Activated B cell treated with CpG ODN at 0.5 μM for 24 hours (primary cell): ENCODE results near the gene FAM217A. TPM values are rescaled to one million over a fixed set of nuclear protein-coding genes. Genes with fewer than 3 reads are reported as not detected.

Experiments
- ATAC-seq: fragments of 200-7000 bp; cut with Tn5 transposase; one replicate; pipeline ENCODE4 v1.10.0; 2021; ENCODE audit warnings: low read depth, mild to moderate bottlenecking, moderate library complexity
- CTCF ChIA-PET: fragments of 350-600 bp; sonication (Branson Sonifier 250); formaldehyde crosslinking; loops from one replicate; lab custom pipeline; 2021; ENCODE audit warnings: antibody characterized with exemption; lab: Charles Lee
- POLR2A ChIA-PET: fragments of 350-600 bp; sonication (Branson Sonifier 250); formaldehyde crosslinking; loops from one replicate; lab custom pipeline; 2021; ENCODE audit warnings: antibody characterized with exemption; lab: Charles Lee
- DNase-seq: peaks from one replicate; pipeline ENCODE4 v3.0.0; 2022
- H3K27ac Mint-ChIP-seq: one replicate; pipeline ENCODE4 v1.8.0; 2020; ENCODE audit warnings: mixed read lengths
- H3K27me3 Mint-ChIP-seq: one replicate; pipeline ENCODE4 v1.8.0; 2021; ENCODE audit warnings: mixed read lengths
- H3K36me3 Mint-ChIP-seq: one replicate; pipeline ENCODE4 v1.8.0; 2021; ENCODE audit warnings: low read depth, mixed read lengths
- H3K4me1 Mint-ChIP-seq: one replicate; pipeline ENCODE4 v1.8.0; 2021; ENCODE audit warnings: mixed read lengths
- H3K4me3 Mint-ChIP-seq: one replicate; pipeline ENCODE4 v1.8.0; 2020; ENCODE audit warnings: mild to moderate bottlenecking, mixed read lengths
- H3K9me3 Mint-ChIP-seq: one replicate; pipeline ENCODE4 v1.8.0; 2020; ENCODE audit warnings: mixed read lengths
- intact Hi-C: fragments of 100-400 bp; cut with micrococcal nuclease; formaldehyde crosslinking; loops from one replicate; pipeline ENCODE4 v1.15.1; 2024
- total RNA-seq: library from RNA; stranded (reverse); gene quantifications from 2 replicates; pipeline ENCODE4 v1.2.3, GENCODE V29; 2022
- TF ChIP-seq, protein P1 (sequence below): fragments of 200-600 bp; IDR thresholded peaks from one replicate; pipeline ENCODE4 v1.8.0; 2022; ENCODE audit warnings: antibody characterized with exemption, mild to moderate bottlenecking

FAM217A gene
- total RNA-seq, 1 donor from 2014 or later: not detected

DNA sequence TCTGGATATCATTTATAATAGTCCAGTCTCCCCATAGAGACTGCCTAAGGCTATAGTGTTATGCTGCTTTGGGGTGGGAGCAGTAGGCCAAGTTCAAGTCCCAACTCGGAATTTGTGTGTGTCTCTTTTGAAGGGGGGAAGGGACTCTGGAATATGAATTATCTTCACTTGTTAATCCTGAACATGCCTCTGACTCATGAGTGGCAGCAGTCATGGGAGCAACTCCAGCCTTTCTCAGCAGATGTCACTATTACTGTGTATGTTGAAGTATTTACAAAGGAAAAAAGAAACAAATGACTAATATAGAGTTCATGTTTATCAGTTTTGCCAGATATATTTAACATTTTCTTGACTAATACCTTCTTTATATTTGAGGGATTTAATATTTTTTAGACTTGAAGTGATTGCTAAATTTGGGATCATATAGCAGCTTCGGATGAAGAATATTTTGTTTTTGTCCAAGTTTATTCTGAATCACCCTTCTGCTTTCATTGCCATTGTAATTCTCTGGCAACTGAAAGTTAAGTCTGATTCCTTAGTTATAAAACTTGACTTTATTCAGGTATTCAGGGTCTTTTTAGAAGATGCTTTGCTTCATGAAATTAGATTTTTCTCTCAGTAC, 23.4 kb downstream of the FAM217A start:
- Mint-ChIP-seq H3K9me3 (no peaks in the 10 kb centered on the region), H3K27me3 (no peaks in the 10 kb centered on the region), H3K4me3 (no peak overlapping the region), H3K36me3 (peaks cover 90% of the 10 kb centered on the region), H3K4me1 (no peaks in the 10 kb centered on the region), H3K27ac (no peak overlapping the region)
- ATAC-seq: no peak
- POLR2A ChIA-PET: no interaction called here
- no peak for DNase-seq
- intact Hi-C loops: loop anchor here (1.0 to 10.0 kb wide), 2 partner anchors 101 to 879 kb away; no protein-coding TSS in a partner anchor
- CTCF ChIA-PET: interaction anchor here (0.9 to 5.6 kb wide), 4 partner anchors 34 to 155 kb away, joined by 3 to 40 read pairs (median 6); no protein-coding TSS in a partner anchor
- TF ChIP-seq, protein P1, sequence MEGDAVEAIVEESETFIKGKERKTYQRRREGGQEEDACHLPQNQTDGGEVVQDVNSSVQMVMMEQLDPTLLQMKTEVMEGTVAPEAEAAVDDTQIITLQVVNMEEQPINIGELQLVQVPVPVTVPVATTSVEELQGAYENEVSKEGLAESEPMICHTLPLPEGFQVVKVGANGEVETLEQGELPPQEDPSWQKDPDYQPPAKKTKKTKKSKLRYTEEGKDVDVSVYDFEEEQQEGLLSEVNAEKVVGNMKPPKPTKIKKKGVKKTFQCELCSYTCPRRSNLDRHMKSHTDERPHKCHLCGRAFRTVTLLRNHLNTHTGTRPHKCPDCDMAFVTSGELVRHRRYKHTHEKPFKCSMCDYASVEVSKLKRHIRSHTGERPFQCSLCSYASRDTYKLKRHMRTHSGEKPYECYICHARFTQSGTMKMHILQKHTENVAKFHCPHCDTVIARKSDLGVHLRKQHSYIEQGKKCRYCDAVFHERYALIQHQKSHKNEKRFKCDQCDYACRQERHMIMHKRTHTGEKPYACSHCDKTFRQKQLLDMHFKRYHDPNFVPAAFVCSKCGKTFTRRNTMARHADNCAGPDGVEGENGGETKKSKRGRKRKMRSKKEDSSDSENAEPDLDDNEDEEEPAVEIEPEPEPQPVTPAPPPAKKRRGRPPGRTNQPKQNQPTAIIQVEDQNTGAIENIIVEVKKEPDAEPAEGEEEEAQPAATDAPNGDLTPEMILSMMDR: no peak

DNA sequence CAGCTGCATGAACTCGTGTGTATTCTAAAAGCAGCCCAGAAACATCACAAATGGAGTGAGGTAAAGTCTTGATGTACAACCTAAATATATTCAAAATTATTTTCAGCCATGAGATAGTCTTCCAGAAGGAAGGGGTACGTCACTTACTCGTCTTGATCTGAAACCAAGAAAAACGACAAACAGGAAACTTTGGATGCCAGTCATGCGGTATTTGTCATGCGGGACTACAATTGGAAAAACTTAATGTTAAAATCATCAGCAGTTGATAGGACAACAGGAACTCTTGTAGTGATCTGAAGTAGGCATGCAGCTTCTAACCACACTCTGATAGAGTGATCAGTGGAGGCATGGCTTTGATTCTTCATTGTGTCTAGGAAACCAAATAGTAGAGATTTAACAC, 29.7 kb downstream of the FAM217A start:
- CTCF ChIA-PET: no interaction called here
- no peak for DNase-seq
- Mint-ChIP-seq H3K4me3 (no peak overlapping the region), H3K36me3 (peaks cover 84% of the 10 kb centered on the region), H3K9me3 (no peaks in the 10 kb centered on the region), H3K27ac (no peak overlapping the region), H3K27me3 (no peaks in the 10 kb centered on the region), H3K4me1 (no peaks in the 10 kb centered on the region)
- intact Hi-C loops: no loop called here
- ATAC-seq: no peak
- POLR2A ChIA-PET: interaction anchor here (0.6 to 0.7 kb wide), 3 partner anchors 20 to 773 kb away, joined by 3 to 7 read pairs (median 3); partner anchors contain the start of gene ECI2
- TF ChIP-seq, protein P1: no peak

DNA sequence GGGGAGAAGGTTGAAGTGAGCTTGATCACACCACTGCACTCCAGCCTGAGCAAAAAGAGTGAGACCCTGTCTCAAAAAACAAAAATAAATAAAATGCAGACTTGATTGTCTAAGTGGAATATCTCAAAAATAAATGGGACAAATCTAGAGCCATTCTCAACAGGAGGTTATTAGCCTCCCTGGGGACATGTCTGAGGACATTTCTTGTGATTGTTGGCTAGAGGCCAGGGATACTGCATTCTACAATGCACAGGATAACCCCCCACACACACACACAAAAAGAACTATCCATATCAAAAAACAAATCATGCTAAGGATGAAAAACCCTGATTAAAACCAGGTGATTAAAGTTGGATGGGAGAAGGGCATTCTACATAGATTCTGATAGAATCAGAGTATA, 37.5 kb downstream of the FAM217A start:
- DNase-seq (no peak), ATAC-seq (no peak)
- no peak overlapping the region for H3K27ac Mint-ChIP-seq
- no peaks in the 10 kb centered on the region for H3K27me3 Mint-ChIP-seq
- CTCF ChIA-PET: no interaction called here
- no peaks in the 10 kb centered on the region for H3K9me3 Mint-ChIP-seq
- H3K4me1 Mint-ChIP-seq: no peaks in the 10 kb centered on the region
- no peak overlapping the region for H3K4me3 Mint-ChIP-seq
- TF ChIP-seq, protein P1: no peak
- intact Hi-C loops: no loop called here
- peaks cover 93% of the 10 kb centered on the region for H3K36me3 Mint-ChIP-seq
- POLR2A ChIA-PET: interaction anchor here (0.6 kb wide), 1 partner anchor 206 kb away, joined by 3 read pairs; no protein-coding TSS in a partner anchor

- TF ChIP-seq, protein P1: no peak
- peaks cover 6% of the 10 kb centered on the region for H3K4me1 Mint-ChIP-seq
- H3K36me3 Mint-ChIP-seq: peaks cover 84% of the 10 kb centered on the region
- no peak overlapping the region for H3K4me3 Mint-ChIP-seq
- no peaks in the 10 kb centered on the region for H3K9me3 Mint-ChIP-seq
- DNase-seq (no peak), ATAC-seq (no peak)
- intact Hi-C loops: no loop called here
- no peaks in the 10 kb centered on the region for H3K27me3 Mint-ChIP-seq
- no peak overlapping the region for H3K27ac Mint-ChIP-seq
- ChIA-PET POLR2A (no interaction called here), CTCF (interaction anchor here (1.2 kb wide), 1 partner anchor 18 kb away, joined by 3 read pairs; a partner anchor contains a TSS)
These were observed 39.6 kb downstream of the FAM217A start for GRCh38 chr6:4039348-4039747.

- DNase-seq (no peak), ATAC-seq (no peak)
- Mint-ChIP-seq H3K4me1 (peaks cover 25% of the 10 kb centered on the region), H3K36me3 (peaks cover 80% of the 10 kb centered on the region), H3K4me3 (no peak overlapping the region), H3K27me3 (no peaks in the 10 kb centered on the region), H3K27ac (no peak overlapping the region), H3K9me3 (no peaks in the 10 kb centered on the region)
- intact Hi-C loops: no loop called here
- CTCF ChIA-PET: no interaction called here
- POLR2A ChIA-PET: no interaction called here
- TF ChIP-seq, protein P1: no peak
These were observed 42.4 kb downstream of the FAM217A start for GRCh38 chr6:4036581-4036980.
